Left ventricle myocardium superior (tissue), 1 donor: Measurements from ENCODE around the gene SND1. TPM values are rescaled to one million over a fixed set of nuclear protein-coding genes. Genes with fewer than 3 reads are reported as not detected.
"Not testable (repeated sequence)": the region's sequence is repeated elsewhere in the genome, so short reads cannot be mapped to it uniquely, and the experiment has no call there.

Experiments used
- ATAC-seq: fragments of 200-7000 bp; cut with Tn5 transposase; one replicate; pipeline ENCODE4 v1.9.1; 2020; ENCODE audit warnings: mild to moderate bottlenecking, moderate library complexity
- DNase-seq: peaks from one replicate; pipeline ENCODE4 v3.0.0-alpha.2; 2020
- intact Hi-C: fragments of 100-400 bp; cut with micrococcal nuclease; formaldehyde crosslinking; loops from one replicate; pipeline ENCODE4 v1.11.0; 2022
- total RNA-seq: library from RNA; stranded (reverse); fragmentation: NEBNext Ultra II Directional; extraction: Animal tissue kit (Norgen Biotek cat#: 25700); gene quantifications from one replicate; pipeline ENCODE4 v1.2.1, GENCODE V29; 2021
- donor health status: DM: no; HTN: yes; CAD: no; lungs with severe emphysema.

The SND1 gene
- total RNA-seq, 1 donor from 2014 or later = 92.3 TPM

GRCh38 chr7:127953423-127954356, 301.7 kb downstream of the SND1 start:
- intact Hi-C loops = no loop called here
- DNase-seq (no peak), ATAC-seq (no peak)

- ATAC-seq (no peak), DNase-seq (no peak)
- intact Hi-C loops = no loop called here
Observed at GRCh38 chr7:127954357-127954748, 302.4 kb downstream of the SND1 start.

GRCh38 chr7:127955051-127955531, 303.1 kb downstream of the SND1 start:
- ATAC-seq (no peak), DNase-seq (no peak)
- intact Hi-C loops = no loop called here

GRCh38 chr7:127957886-127958285, 305.9 kb downstream of the SND1 start:
- intact Hi-C loops = no loop called here
- DNase-seq (no peak), ATAC-seq (no peak)

- DNase-seq = no peak
- intact Hi-C loops = no loop called here
- ATAC-seq = no peak
Observed at GRCh38 chr7:127959770-127960169, 307.8 kb downstream of the SND1 start.

GRCh38 chr7:127961786-127962453, 309.9 kb downstream of the SND1 start:
- no peak for DNase-seq
- ATAC-seq = no peak
- intact Hi-C loops = no loop called here

- DNase-seq (no peak), ATAC-seq (no peak)
- intact Hi-C loops = no loop called here
Observed at GRCh38 chr7:127962589-127963361, 310.8 kb downstream of the SND1 start.

GRCh38 chr7:127963850-127964249, 311.9 kb downstream of the SND1 start:
- intact Hi-C loops, DNase-seq, ATAC-seq: not testable (repeated sequence)

- ATAC-seq (no peak), DNase-seq (no peak)
- intact Hi-C loops = no loop called here
Observed at GRCh38 chr7:127967281-127967680, 315.3 kb downstream of the SND1 start.

GRCh38 chr7:127968547-127968946, 316.6 kb downstream of the SND1 start:
- ATAC-seq (peak; percentile 60), DNase-seq (no peak)
- intact Hi-C loops = no loop called here

GRCh38 chr7:127973832-127974231, 321.8 kb downstream of the SND1 start:
- intact Hi-C loops = no loop called here
- ATAC-seq (no peak), DNase-seq (no peak)

GRCh38 chr7:127974446-127975035, 322.5 kb downstream of the SND1 start:
- ATAC-seq = no peak
- DNase-seq = no peak
- intact Hi-C loops = no loop called here

GRCh38 chr7:127976056-127976737, 324.2 kb downstream of the SND1 start:
- ATAC-seq (no peak), DNase-seq (no peak)
- intact Hi-C loops = no loop called here

- DNase-seq (no peak), ATAC-seq (no peak)
- intact Hi-C loops = no loop called here
Observed at GRCh38 chr7:127976738-127977120, 324.7 kb downstream of the SND1 start.

GRCh38 chr7:127978421-127978820, 326.4 kb downstream of the SND1 start:
- DNase-seq (no peak), ATAC-seq (no peak)
- intact Hi-C loops = no loop called here

GRCh38 chr7:127979113-127979727, 327.2 kb downstream of the SND1 start:
- no peak for ATAC-seq
- intact Hi-C loops = no loop called here
- DNase-seq = no peak

GRCh38 chr7:127979728-127980126, 327.7 kb downstream of the SND1 start:
- DNase-seq (no peak), ATAC-seq (no peak)
- intact Hi-C loops = no loop called here

- intact Hi-C loops = no loop called here
- no peak for DNase-seq
- no peak for ATAC-seq
Observed at GRCh38 chr7:127980901-127981300, 328.9 kb downstream of the SND1 start.
